Stomach (tissue), 9 donors: ENCODE results near the gene ETFA. TPM values are rescaled to one million over a fixed set of nuclear protein-coding genes. Genes with fewer than 3 reads are reported as not detected.

ENCODE experiments used
- DNase-seq, 2 donors: peaks; one replicate each; pipeline versions ENCODE4 v3.0.0 to v3.0.0-alpha.2; 2013 to 2019
- H3K27ac ChIP-seq, 5 donors: fragments of 200-600 bp in 4 of 5; sonication (generic) in 4 of 5; one replicate each; pipeline ENCODE4 v1.5.1; 2013 to 2019; ENCODE audit warnings: mild to moderate bottlenecking in 1 of 5, moderate library complexity in 1 of 5
- H3K27me3 ChIP-seq, 3 donors: fragments of 200-600 bp; sonication (generic); one replicate each; pipeline ENCODE4 v1.5.1; 2017 to 2019; ENCODE audit warnings: mixed run types in 1 of 3
- H3K36me3 ChIP-seq, 4 donors: fragments of 200-600 bp; sonication (generic); 1 replicate in 3 of 4; 2 replicates in 1 of 4; pipeline ENCODE4 v1.5.1; 2016 to 2019
- H3K4me1 ChIP-seq, 4 donors: fragments of 200-600 bp; sonication (generic); one replicate each; pipeline ENCODE4 v1.5.1; 2016 to 2019
- H3K4me3 ChIP-seq, 4 donors: fragments of 200-600 bp; sonication (generic) in 3 of 4; one replicate each; pipeline ENCODE4 v1.5.1; 2016 to 2019; ENCODE audit warnings: mild to moderate bottlenecking in 1 of 4
- H3K9me3 ChIP-seq, 4 donors: fragments of 200-600 bp; sonication (generic); one replicate each; pipeline ENCODE4 v1.5.1; 2016 to 2019
- EP300 ChIP-seq: sonication (generic); formaldehyde crosslinking; IDR thresholded peaks from one replicate; pipeline ENCODE4 v1.6.1; 2017; ENCODE audit warnings: antibody characterized with exemption
- POLR2A ChIP-seq, 4 donors: fragments of 450-650 bp; IDR thresholded peaks; one replicate each; pipeline ENCODE4 v1.6.1; 2016; ENCODE audit warnings: antibody characterized with exemption in 4 of 4, control low read depth in 2 of 4, mild to moderate bottlenecking in 1 of 4, moderate library complexity in 1 of 4
- POLR2AphosphoS5 ChIP-seq, 3 donors: sonication (generic); formaldehyde crosslinking; IDR thresholded peaks; one replicate each; pipeline ENCODE4 v1.6.1; 2016; ENCODE audit warnings: antibody characterized with exemption in 3 of 3
- WGBS, 5 donors: extraction: QIAGEN DNeasy Blood & Tissue Kit in 3 of 5; methylation state at CpG; one replicate each; pipeline versions ENCODE4 v1.1.5 to v1.1.7; 2013 to 2018; 5-methylcytosine and 5-hydroxymethylcytosine counted together
- intact Hi-C: fragments of 100-400 bp; cut with DNase I; formaldehyde crosslinking; loops from one replicate; pipeline ENCODE4 v1.15.1; 2023; ENCODE audit warnings: low total_unique reads
- polyA plus RNA-seq, 3 donors: library from polyadenylated mRNA; stranded (reverse); fragments of 200-250 nt; gene quantifications; one replicate each; pipeline ENCODE4 v1.2.3, GENCODE V29; 2013
- total RNA-seq, 5 donors: library from RNA; depleted of rRNA; stranded (reverse); fragments of >200 nt; gene quantifications; one replicate each; pipeline versions ENCODE4 v1.1.0 to v1.2.3, GENCODE V29; 2014 to 2016
- TF ChIP-seq, protein P1 (sequence below), 7 experiments: fragments of 450-650 bp in 4 of 7; fragments of 200-600 bp in 3 of 7; sonication (generic) in 3 of 7; IDR thresholded peaks; one replicate each; pipeline ENCODE4 v1.5.1; 2016 to 2019; ENCODE audit warnings: antibody characterized with exemption in 7 of 7, control low read depth in 2 of 7, mild to moderate bottlenecking in 1 of 7
- donor health status: healthy with polysubstance abuse.
- donor health status: Bipolar disorder and iron deficiency.
- donor health status: healthy.

ETFA gene
- total and polyA plus RNA-seq, 8 donors, result 68.2 to 304 (median 109) TPM

DNA sequence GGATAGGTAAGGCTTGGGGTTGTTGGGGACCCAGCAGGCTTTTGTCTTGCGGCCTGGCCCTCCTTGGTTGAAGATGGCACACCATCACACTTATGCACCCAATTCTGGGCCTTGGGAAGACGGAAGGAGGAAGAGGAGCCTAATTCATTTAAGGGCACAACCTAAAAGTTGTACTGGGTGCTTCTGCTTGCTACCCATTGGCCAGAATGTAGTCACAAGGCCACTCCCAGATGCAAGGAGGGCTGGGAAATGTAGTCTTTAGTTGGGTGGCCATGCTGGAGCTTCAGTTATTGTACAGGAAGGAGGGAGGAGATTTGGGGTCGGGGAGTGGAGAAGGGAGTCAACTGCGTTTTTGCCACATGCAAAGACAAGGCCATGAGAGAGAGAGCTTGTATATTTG lies 142.3 kb downstream of the ETFA start:
- H3K27me3 ChIP-seq, result no peaks in the 10 kb centered on the region
- WGBS, 5 donors, result 75 to 86% (median 79%) methylated on average over 4 of the region's 4 CpGs
- peaks cover 0 to under 1% (median under 1%) of the 10 kb centered on the region in 4 donors for H3K4me1 ChIP-seq
- no peak overlapping the region for H3K27ac ChIP-seq
- no peak overlapping the region for H3K4me3 ChIP-seq
- TF ChIP-seq POLR2A (IDR thresholded peaks at IDR 0.05) (no peak), POLR2AphosphoS5 (IDR thresholded peaks at IDR 0.05) (no peak), EP300 (no peak)
- TF ChIP-seq, protein P1, sequence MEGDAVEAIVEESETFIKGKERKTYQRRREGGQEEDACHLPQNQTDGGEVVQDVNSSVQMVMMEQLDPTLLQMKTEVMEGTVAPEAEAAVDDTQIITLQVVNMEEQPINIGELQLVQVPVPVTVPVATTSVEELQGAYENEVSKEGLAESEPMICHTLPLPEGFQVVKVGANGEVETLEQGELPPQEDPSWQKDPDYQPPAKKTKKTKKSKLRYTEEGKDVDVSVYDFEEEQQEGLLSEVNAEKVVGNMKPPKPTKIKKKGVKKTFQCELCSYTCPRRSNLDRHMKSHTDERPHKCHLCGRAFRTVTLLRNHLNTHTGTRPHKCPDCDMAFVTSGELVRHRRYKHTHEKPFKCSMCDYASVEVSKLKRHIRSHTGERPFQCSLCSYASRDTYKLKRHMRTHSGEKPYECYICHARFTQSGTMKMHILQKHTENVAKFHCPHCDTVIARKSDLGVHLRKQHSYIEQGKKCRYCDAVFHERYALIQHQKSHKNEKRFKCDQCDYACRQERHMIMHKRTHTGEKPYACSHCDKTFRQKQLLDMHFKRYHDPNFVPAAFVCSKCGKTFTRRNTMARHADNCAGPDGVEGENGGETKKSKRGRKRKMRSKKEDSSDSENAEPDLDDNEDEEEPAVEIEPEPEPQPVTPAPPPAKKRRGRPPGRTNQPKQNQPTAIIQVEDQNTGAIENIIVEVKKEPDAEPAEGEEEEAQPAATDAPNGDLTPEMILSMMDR (IDR thresholded peaks at IDR 0.05), result no peak
- no peaks in the 10 kb centered on the region for H3K9me3 ChIP-seq
- DNase-seq, result no peak
- intact Hi-C loops, result no loop called here
- H3K36me3 ChIP-seq, result no peaks in the 10 kb centered on the region

DNA sequence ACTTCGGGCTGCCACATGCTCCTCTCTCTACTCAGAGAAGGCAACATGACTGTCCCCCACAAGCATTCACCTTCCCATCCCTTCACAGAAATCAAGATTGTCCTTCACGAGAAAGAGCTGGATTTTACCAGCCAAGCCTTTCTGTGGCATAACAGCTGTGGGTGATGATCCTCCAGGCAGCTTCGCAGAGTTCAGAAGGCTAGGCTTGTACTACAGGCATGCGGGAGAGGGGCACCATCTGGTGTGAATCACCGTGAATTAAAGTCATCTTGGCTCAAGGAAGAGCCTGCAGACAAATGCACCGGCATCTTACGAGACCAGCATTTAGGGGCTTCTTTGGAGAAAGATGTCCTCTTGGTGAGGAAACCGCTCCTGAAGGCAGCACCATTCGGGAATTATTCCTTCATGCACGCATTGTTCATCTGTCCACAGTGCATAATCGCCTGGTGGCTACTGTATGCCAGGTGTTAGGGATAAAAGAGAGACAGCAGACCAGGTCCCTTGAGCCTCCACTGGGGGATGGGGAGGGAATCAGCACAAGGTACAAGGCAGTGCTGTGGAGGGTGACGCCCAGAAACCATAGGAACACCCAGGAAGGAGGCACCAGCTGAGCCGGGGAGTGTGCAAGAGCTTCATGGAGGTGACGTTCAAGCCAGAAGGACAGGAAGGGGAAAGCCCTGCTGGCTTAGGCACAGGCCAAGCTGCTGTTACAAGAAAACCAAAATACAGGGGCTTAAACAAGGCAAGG lies 142.9 kb downstream of the ETFA start:
- H3K36me3 ChIP-seq, result no peaks in the 10 kb centered on the region
- TF ChIP-seq POLR2AphosphoS5 (IDR thresholded peaks at IDR 0.05) (no peak), POLR2A (IDR thresholded peaks at IDR 0.05) (no peak), EP300 (no peak)
- TF ChIP-seq, protein P1 (IDR thresholded peaks at IDR 0.05), result no peak

DNA sequence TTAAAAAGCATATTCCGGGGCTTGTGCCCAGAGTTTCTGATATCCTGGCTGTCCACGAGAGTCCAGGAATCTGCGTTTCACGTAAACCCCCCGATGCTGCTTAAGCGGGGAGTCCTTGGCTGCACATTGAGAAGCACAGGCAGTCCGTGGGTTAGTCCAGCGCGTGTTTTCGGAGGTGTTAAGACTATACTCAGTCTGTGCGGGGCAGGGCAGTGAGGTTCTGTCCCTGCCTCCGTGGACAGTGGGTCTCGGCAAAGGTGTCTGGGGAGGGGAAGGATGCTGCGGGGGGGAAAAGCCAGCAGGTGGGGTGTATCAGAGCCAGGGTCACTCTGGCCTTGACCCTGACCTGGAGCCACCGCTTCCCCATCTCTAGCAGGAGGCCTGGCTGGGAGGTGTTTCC lies 145.3 kb downstream of the ETFA start:
- DNase-seq, result no peak
- Histone ChIP-seq H3K4me1 (peaks cover 0 to 14% (median 3%) of the 10 kb centered on the region in 4 donors), H3K27me3 (no peaks in the 10 kb centered on the region), H3K4me3 (no peak overlapping the region), H3K27ac (no peak overlapping the region), H3K9me3 (no peaks in the 10 kb centered on the region), H3K36me3 (no peaks in the 10 kb centered on the region)
- 89 to 96% (median 94%) methylated on average over 15 of the region's 15 CpGs for WGBS, 5 donors
- TF ChIP-seq POLR2AphosphoS5 (IDR thresholded peaks at IDR 0.05) (no peak), POLR2A (IDR thresholded peaks at IDR 0.05) (no peak), EP300 (no peak)
- TF ChIP-seq, protein P1 (IDR thresholded peaks at IDR 0.05), result no peak
- intact Hi-C loops, result no loop called here

More for the DNA sequence above, 142.9 kb downstream of the ETFA start:
- DNase-seq, result no peak
- intact Hi-C loops, result no loop called here
- Histone ChIP-seq H3K27me3 (no peaks in the 10 kb centered on the region), H3K27ac (no peak overlapping the region), H3K4me1 (peaks cover 0 to 7% (median 3%) of the 10 kb centered on the region in 4 donors), H3K9me3 (no peaks in the 10 kb centered on the region), H3K4me3 (no peak overlapping the region)
- WGBS, 5 donors, result 84 to 89% (median 88%) methylated on average over 14 of the region's 14 CpGs

Other genes starting within 250 kb of the ETFA start
- 1 to 10 TPM in 3 of 5 donors, not detected in 2; 1.3 to 4.0 (median 2.3) TPM for gene ISL2, start 25.3 kb upstream of the ETFA start, total RNA-seq
- 1 to 10 TPM in 2 of 3 donors, under 1 TPM in 1; 0.58 to 2.3 (median 2.1) TPM for gene ISL2, start 25.3 kb upstream of the ETFA start, polyA plus RNA-seq